GM19035 (cell line): ENCODE data around the gene DEPDC5.

Experiments used
- ATAC-seq: cut with Tn5 transposase; IDR thresholded peaks from one replicate; pipeline ENCODE4 v1.9.1; 2021; ENCODE audit not compliant: unreplicated experiment

The DEPDC5 gene

DNA sequence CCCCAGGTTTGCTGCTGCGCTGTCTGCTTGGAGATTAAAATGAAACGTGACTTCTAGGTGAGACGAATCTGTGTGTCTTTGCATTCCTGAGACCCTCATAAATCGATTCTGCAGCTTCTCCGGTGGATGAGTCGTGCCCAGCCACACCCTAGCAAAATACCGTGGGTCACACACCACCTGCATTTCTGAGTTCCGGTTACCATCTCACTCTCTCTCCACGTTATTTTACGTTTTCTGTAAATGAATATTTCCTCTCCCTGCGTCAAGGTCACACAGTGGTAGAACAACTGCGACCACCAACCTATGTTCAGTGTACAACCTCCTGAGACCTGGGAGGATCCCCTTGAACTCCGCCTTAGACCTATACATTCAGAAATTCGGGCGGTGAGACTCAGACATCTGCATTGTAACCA is 191.6 kb downstream of the DEPDC5 start:
- ATAC-seq: no peak

DNA sequence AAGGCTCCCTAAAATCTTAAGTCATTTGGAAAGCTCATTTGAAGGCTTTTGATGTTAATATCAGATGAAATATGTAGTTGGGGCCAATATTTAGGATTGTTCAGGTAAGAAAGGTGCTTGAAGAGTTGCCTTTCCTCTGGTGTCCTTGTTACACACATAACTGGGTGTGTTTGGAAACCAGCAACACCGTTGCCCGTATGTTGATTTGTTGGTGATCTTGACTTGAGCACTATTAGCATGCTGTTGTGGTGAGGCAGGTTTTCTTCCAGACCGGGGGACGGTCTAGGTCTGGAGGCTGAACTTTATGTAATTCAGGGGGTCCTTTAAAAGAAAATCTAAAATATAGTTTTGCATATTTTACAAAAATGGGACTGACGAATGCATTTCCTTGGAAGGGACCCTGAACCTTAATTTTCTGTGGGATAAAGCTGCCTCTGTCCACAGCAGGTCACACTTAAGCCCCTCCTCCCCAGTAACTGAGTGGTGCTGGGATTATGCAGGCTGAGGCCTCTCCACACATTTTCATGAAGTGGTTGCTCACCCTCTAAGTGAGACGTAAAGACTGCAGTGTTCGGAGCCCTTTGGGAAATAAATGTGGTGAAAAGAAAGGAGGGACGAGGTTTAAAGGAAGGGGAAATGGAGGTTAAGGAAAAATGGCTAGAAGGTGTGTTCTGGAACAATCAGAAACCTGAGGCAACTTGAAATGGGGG is 192.3 kb downstream of the DEPDC5 start:
- ATAC-seq: no peak

DNA sequence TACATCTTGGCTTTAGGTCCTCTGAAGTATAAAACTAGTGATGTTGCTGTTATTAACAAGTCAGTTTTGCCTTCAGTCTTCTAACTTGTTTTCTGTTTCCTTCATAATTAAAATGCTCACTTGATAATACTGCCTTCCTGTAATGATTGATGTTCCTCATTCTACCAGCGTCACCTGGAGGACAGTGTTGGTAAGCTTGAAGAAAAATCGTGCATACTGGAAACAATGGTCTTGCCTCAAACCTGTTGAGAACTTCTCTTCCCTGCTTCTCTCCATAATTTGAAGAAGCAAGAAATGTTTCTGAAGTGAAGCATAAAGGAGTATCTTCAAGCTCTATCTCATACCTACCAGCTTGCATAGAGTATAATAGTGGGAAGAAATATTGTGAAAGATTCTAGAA is 193.5 kb downstream of the DEPDC5 start:
- ATAC-seq: no peak

DNA sequence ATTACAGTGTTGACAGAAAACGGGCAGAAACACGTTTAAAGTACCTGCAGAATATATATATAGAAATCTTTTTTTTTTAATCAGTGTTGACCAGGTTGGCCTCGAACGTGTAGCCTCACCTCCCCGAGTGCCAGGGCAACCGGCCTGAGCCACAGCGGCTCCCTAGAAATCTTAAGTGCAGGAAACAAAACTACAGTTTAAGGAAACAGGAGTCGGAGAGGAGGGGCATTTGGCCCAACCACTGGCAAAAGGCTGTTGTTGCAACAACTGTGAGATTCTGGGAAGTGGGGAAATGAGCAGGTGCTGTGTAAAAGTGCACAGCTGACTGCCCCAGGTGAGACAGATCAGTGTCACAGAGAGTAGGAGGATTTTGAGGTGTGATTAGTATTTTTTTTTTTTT is 194.2 kb downstream of the DEPDC5 start:
- ATAC-seq: no peak

DNA sequence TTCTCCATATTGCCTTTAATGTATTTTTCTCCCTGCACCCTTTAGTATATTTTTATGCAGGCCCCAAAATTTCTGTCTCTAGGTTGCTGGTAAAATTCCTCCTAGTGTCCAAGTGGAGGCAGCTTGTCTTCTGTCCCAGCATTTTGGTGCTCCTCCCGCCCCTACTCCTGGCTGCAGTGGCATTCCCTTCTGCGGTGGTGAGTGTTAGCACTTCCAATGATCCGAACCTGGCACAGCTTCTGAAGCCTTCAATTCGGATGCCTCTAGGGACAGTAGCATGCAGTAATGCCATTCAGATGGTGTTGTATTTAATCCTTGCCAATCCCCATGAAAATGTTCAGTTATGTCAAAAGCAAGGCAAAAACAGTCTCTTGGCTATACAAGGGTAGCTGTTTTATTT is 196.4 kb downstream of the DEPDC5 start:
- no peak for ATAC-seq

DNA sequence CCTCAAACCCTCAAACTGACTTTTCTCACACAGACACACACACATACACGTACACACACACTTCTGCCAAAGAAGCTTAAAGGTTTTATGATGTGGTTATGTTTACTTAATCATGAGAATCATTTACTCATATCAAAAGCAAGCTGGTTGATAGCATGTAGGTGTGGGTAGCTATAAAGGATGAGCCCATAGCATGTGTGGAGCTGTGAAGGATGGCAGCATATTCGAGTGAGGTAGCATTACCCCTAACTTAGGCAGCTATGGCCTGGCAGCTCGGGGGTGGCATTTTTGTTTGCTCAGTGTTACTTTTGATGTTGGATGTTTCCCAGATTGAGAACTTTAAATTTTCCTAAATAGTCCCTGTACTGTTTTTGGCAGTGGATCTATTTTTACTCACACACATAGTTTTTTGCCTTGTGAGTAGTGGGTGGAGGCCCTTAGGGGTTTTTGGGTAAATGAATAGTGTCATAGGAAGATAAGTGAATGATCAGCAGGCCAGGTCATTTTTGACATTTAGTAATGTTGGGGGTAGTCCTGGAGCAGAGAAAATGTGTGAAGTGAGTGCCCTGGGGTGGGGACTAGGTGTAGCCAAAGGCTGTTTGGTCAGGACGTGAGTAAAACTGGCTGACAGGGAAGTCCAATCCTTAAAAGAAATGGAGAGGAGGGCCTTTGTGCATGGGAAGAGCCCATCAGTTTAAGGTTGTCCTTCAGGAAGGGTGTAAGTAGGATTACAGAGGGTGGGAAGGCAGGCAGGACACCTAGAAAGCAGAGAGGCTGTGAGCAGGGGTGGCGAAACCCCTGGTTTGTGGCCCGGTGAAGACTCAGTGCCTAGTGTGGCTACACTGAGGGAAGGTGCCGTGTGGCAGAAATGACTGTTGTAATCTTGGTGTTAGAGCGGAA is 197.6 kb downstream of the DEPDC5 start:
- ATAC-seq: no peak

DNA sequence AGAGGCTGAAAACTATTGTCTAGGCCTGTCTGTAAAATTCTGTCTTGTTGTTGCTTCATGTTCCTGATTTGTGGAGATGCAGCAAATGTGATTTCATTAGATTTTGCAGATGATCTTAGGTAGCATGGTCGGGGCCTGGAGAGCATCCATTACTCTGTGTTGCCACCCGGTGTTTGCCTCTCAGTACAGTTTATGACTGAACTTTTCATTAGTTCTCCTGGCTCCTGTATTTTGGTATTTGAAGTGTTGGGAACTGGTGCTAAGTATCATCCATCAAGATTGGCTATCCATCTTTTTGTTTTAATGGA is 198.2 kb downstream of the DEPDC5 start:
- no peak for ATAC-seq

DNA sequence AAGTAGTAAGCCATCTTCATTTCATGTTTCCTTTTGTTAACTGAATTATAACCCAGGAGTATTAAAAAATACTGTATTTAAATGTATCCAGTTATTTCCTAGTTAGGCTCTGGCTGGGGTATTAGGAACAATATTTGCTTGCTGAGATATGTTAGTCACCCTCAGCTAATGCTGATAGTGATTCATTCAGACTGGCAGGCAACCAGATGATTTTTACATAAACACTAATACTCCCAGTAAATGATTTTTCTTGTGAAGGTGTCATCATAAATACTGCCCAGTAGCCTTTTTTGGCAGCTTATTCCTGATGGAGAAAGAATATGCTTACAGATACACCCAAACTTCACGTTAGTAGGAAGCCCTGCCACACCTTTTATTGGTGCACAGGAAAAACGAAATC is 198.7 kb downstream of the DEPDC5 start:
- ATAC-seq: no peak

DNA sequence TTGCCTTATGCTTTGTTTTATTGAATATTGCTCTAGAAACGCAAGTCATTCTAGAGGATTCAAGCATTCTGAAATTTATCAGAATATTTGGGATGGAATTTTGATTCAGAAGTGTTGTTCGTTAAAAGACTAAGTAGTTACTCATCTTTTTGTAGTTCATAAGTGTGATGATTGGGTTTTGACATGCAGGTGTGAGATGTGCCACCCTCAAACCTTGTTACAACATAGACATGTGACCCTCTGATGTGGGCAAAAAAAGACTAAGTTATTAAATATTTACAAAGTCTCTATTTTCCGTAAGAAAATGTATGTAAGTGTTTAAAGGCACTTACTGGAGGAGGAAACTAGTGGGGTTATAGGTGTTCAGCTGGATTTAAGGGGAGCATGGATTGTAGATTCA is 199.4 kb downstream of the DEPDC5 start:
- no peak for ATAC-seq

DNA sequence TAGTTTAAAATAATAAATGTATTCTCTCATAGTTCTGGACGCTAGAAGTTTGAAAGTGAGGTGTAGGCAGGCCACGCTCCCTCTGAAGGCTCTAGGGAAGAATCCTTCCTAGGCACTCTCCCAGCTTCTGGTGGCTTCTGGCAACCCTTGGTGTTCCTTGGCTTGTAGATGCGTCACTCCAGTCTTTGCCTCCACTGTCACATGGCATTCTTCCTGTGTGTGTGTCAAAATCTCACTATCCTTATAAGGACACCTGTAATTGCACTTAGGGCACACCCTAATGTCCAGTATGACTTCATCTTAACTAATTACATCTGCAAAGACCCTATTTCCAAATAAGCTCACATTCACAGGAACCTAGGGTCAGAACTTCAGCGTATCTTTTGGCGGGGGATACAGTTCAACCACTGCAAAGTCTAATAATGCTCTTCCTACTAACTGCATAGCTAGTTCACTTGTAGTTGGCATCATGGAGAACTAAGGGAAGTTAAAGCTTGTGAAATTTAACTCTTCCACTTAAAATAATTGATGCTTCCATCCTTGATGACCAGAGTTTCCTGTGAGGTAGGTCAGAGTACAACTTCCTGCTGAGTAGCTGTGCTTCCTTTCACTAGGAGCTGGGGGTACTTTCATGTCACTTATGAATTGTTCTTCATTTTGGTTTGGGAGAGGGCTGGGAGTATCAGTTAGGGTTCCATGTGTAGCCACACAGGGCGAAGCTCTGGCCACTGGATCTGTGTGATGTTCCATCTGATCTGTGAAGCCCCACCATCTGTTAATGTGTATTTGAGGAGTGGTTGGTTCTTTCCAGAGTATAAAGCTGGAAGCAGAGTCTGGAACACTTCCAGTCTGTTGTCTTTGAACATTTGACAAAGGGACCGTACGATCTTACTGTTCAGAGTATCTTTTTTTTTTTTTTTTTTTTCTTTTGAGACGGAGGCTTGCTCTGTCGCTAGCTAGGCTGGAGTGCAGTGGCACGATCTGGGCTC is 201.0 kb downstream of the DEPDC5 start:
- ATAC-seq: no peak

DNA sequence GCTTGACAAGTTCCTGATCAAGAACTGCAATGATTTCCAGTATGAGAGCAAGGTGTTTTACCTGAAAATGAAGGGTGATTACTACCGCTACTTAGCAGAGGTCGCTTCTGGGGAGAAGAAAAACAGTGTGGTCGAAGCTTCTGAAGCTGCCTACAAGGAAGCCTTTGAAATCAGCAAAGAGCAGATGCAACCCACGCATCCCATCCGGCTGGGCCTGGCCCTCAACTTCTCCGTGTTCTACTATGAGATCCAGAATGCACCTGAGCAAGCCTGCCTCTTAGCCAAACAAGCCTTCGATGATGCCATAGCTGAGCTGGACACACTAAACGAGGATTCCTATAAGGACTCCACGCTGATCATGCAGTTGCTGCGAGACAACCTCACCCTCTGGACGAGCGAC is 202.5 kb downstream of the DEPDC5 start:
- no peak for ATAC-seq
